HCT116 (cell line): ENCODE data around the gene OR4E1. TPM values are rescaled to one million over a fixed set of nuclear protein-coding genes. Genes with fewer than 3 reads are reported as not detected.

Experiments
- ATAC-seq: fragments of 200-7000 bp; cut with Tn5 transposase; 2 replicates; pipeline ENCODE4 v1.9.1; 2020; ENCODE audit warnings: mild to moderate bottlenecking, moderate library complexity
- BruUV-seq: library from RNA; stranded (reverse); fragments of 400-500 nt; replicated peaks from 2 replicates; lab custom pipeline; 2021; lab: Mats Ljungman, UMichigan
- CTCF ChIA-PET: fragments of 300-600 bp; sonication (Branson Sonifier 250); formaldehyde crosslinking; loops from one replicate; lab custom pipeline; 2021; ENCODE audit warnings: antibody characterized with exemption; lab: Charles Lee
- POLR2A ChIA-PET: fragments of 300-600, 350-600 bp; sonication (Branson Sonifier 250); formaldehyde crosslinking; loops from one replicate; lab custom pipeline; 2021; ENCODE audit warnings: antibody characterized with exemption; lab: Charles Lee
- RAD21 ChIA-PET, 2 experiments: fragments of 300-600 bp; sonication (Branson Sonifier 250); formaldehyde crosslinking; loops; one replicate each; lab custom pipeline; 2023; ENCODE audit warnings: low total read pairs in 2 of 2; ENCODE audit not compliant: uncharacterized antibody in 2 of 2, unreplicated experiment in 2 of 2, low non-redundant PET in 1 of 2; lab: Charles Lee
- DNase-seq: peaks from one replicate; pipeline ENCODE4 v3.0.0-alpha.2; 2010; ENCODE audit warnings: low read depth, low spot score
- H2AFZ ChIP-seq: fragments of 200-600 bp; shearing (Covaris generic), sonication (generic); 2 replicates; pipeline ENCODE4 v1.6.1; 2017; ENCODE audit warnings: low read depth, mixed run types, mixed read lengths, antibody characterized with exemption, low read length; ENCODE audit not compliant: poor library complexity, severe bottlenecking
- H3K27ac ChIP-seq: 2 replicates; pipeline ENCODE4 v1.5.1; 2012; ENCODE audit warnings: low read depth, low read length
- H3K27me3 ChIP-seq: fragments of 200-600 bp; sonication (generic); 2 replicates; pipeline ENCODE4 v1.6.1; 2016; ENCODE audit warnings: mixed run types, low read length, mixed read lengths; ENCODE audit not compliant: insufficient read depth
- H3K36me3 ChIP-seq, 2 experiments: fragments of 200-500 bp in 1 of 2; fragments of 200-600 bp in 1 of 2; sonication (Bioruptor generic) in 1 of 2; sonication (generic) in 1 of 2; 2 replicates each; pipeline versions ENCODE4 v1.5.1 to v1.6.1; 2014 to 2016; ENCODE audit warnings: low read length in 2 of 2, inconsistent platforms in 1 of 2, mixed read lengths in 1 of 2, mixed run types in 1 of 2; ENCODE audit not compliant: insufficient read depth in 2 of 2, control insufficient read depth in 1 of 2
- H3K4me1 ChIP-seq, 2 experiments: fragments of 200-600 bp in 1 of 2; sonication (generic) in 1 of 2; 2 replicates each; pipeline versions ENCODE4 v1.5.1 to v1.6.1; 2012 to 2017; ENCODE audit warnings: low read length in 2 of 2, inconsistent platforms in 1 of 2, mild to moderate bottlenecking in 1 of 2, mixed read lengths in 1 of 2, mixed run types in 1 of 2, moderate library complexity in 1 of 2; ENCODE audit not compliant: insufficient read depth in 2 of 2, control insufficient read depth in 1 of 2
- H3K4me2 ChIP-seq: fragments of 200-600 bp; sonication (generic); 2 replicates; pipeline ENCODE4 v1.6.1; 2017; ENCODE audit warnings: mixed run types, low read length, mixed read lengths
- H3K4me3 ChIP-seq, 2 experiments: fragments of 200-600 bp in 1 of 2; sonication (generic) in 1 of 2; replicated peaks in 1 of 2; 2 replicates each; pipeline ENCODE4 v1.5.1; 2011 to 2016; ENCODE audit warnings: low read length in 2 of 2, control low read depth in 1 of 2, low read depth in 1 of 2, mild to moderate bottlenecking in 1 of 2, mixed read lengths in 1 of 2, mixed run types in 1 of 2
- H3K79me2 ChIP-seq: fragments of 200-600 bp; sonication (generic); 2 replicates; pipeline ENCODE4 v1.6.1; 2017; ENCODE audit warnings: mild to moderate bottlenecking, mixed run types, low read length, moderate library complexity, mixed read lengths; ENCODE audit not compliant: insufficient read depth
- H3K9ac ChIP-seq: fragments of 200-600 bp; sonication (generic); 2 replicates; pipeline ENCODE4 v1.6.1; 2016; ENCODE audit warnings: low read length, mixed read lengths
- H3K9me2 ChIP-seq: fragments of 200-600 bp; sonication (generic), shearing (Covaris generic); 2 replicates; pipeline ENCODE4 v1.6.1; 2017; ENCODE audit warnings: mixed run types, mild to moderate bottlenecking, moderate library complexity; ENCODE audit not compliant: insufficient read depth
- H3K9me3 ChIP-seq, 2 experiments: fragments of 200-500 bp in 1 of 2; fragments of 200-600 bp in 1 of 2; sonication (Bioruptor generic) in 1 of 2; sonication (generic) in 1 of 2; 2 replicates each; pipeline ENCODE4 v1.6.1; 2014 to 2017; ENCODE audit warnings: low read length in 2 of 2, mixed read lengths in 2 of 2, inconsistent platforms in 1 of 2, low read depth in 1 of 2, mild to moderate bottlenecking in 1 of 2, mixed run types in 1 of 2, moderate library complexity in 1 of 2; ENCODE audit not compliant: control insufficient read depth in 1 of 2, insufficient read depth in 1 of 2
- H4K20me1 ChIP-seq: fragments of 200-600 bp; sonication (generic), shearing (Covaris generic); 2 replicates; pipeline ENCODE4 v1.6.1; 2017; ENCODE audit warnings: mixed run types, mild to moderate bottlenecking, moderate library complexity; ENCODE audit not compliant: insufficient read depth
- ELF1 ChIP-seq: IDR thresholded peaks from 2 replicates; pipeline ENCODE4 v1.6.1; 2012; ENCODE audit warnings: low read depth, borderline replicate concordance
- EZH2phosphoT487 ChIP-seq: fragments of 200-600 bp; IDR thresholded peaks from 2 replicates; pipeline ENCODE4 v1.6.1; 2018; ENCODE audit warnings: antibody characterized with exemption, borderline replicate concordance
- FOSL1 ChIP-seq: IDR thresholded peaks from 2 replicates; pipeline ENCODE4 v1.6.1; 2012; ENCODE audit warnings: low read depth
- JUND ChIP-seq: IDR thresholded peaks from 2 replicates; pipeline ENCODE4 v1.6.1; 2012
- MAX ChIP-seq: IDR thresholded peaks from 2 replicates; pipeline ENCODE4 v1.6.1; 2012
- POLR2A ChIP-seq: IDR thresholded peaks from 2 replicates; pipeline ENCODE4 v1.7.0; 2011; ENCODE audit warnings: borderline replicate concordance; ENCODE audit not compliant: insufficient read depth, insufficient read length; ENCODE audit errors: extremely low read depth
- POLR2AphosphoS5 ChIP-seq: IDR thresholded peaks from 2 replicates; pipeline ENCODE4 v1.6.1; 2011; ENCODE audit warnings: mild to moderate bottlenecking, low read depth, low read length, moderate library complexity
- RAD21 ChIP-seq: IDR thresholded peaks from 2 replicates; pipeline ENCODE4 v1.6.1; 2012; ENCODE audit warnings: low read depth, mild to moderate bottlenecking
- SIN3A ChIP-seq: IDR thresholded peaks from 2 replicates; pipeline ENCODE4 v1.6.1; 2012; ENCODE audit warnings: low read depth
- SP1 ChIP-seq: IDR thresholded peaks from 2 replicates; pipeline ENCODE4 v1.6.1; 2012; ENCODE audit warnings: low read depth
- SRF ChIP-seq: IDR thresholded peaks from 2 replicates; pipeline ENCODE4 v1.6.1; 2012; ENCODE audit warnings: low read depth
- TCF7L2 ChIP-seq: IDR thresholded peaks from 2 replicates; pipeline ENCODE4 v1.7.0; 2011; ENCODE audit warnings: borderline replicate concordance, inconsistent platforms; ENCODE audit not compliant: insufficient read depth, insufficient read length; ENCODE audit errors: extremely low read depth
- YY1 ChIP-seq: IDR thresholded peaks from 2 replicates; pipeline ENCODE4 v1.6.1; 2011; ENCODE audit warnings: low read length, low read depth, moderate library complexity, mild to moderate bottlenecking; ENCODE audit not compliant: insufficient replicate concordance; ENCODE audit errors: extremely low read depth
- ZFX ChIP-seq: fragments of 450-650 bp; IDR thresholded peaks from 2 replicates; pipeline ENCODE4 v1.6.1; 2017
- ZNF274 ChIP-seq: fragments of 200-500 bp; sonication (Bioruptor generic); IDR thresholded peaks from 2 replicates; pipeline ENCODE4 v1.6.1; 2014; ENCODE audit warnings: mild to moderate bottlenecking, low read depth, low read length, inconsistent platforms
- intact Hi-C: fragments of 100-400 bp; cut with micrococcal nuclease; formaldehyde crosslinking; loops from 2 replicates; pipeline ENCODE4 v1.10.0; 2022
- total RNA-seq: library from RNA; stranded (reverse); gene quantifications from one replicate; pipeline ENCODE4 v1.2.1, GENCODE V29; 2021; ENCODE audit not compliant: unreplicated experiment
- TF ChIP-seq, protein P1 (sequence below): IDR thresholded peaks from 2 replicates; pipeline ENCODE4 v1.6.1; 2011; ENCODE audit warnings: mild to moderate bottlenecking, low read length, moderate library complexity; ENCODE audit not compliant: insufficient replicate concordance; ENCODE audit errors: extremely low read depth

OR4E1 gene
- total RNA-seq, 1 experiment from 2014 or later, result not detected

- ChIA-PET CTCF (interaction anchor here (0.7 kb wide), 1 partner anchor 232 kb away, joined by 3 read pairs; no protein-coding TSS in a partner anchor), POLR2A (no interaction called here), RAD21 (no interaction called here)
- H3K9me3 ChIP-seq, result no peaks in the 10 kb centered on the region
- TF ChIP-seq ZFX, result no peak
- TF ChIP-seq POLR2AphosphoS5, result no peak
- TF ChIP-seq, protein P1, sequence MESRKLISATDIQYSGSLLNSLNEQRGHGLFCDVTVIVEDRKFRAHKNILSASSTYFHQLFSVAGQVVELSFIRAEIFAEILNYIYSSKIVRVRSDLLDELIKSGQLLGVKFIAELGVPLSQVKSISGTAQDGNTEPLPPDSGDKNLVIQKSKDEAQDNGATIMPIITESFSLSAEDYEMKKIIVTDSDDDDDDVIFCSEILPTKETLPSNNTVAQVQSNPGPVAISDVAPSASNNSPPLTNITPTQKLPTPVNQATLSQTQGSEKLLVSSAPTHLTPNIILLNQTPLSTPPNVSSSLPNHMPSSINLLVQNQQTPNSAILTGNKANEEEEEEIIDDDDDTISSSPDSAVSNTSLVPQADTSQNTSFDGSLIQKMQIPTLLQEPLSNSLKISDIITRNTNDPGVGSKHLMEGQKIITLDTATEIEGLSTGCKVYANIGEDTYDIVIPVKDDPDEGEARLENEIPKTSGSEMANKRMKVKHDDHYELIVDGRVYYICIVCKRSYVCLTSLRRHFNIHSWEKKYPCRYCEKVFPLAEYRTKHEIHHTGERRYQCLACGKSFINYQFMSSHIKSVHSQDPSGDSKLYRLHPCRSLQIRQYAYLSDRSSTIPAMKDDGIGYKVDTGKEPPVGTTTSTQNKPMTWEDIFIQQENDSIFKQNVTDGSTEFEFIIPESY, result no peak
- TF ChIP-seq ZNF274, result no peak
- no peak overlapping the region for H3K9ac ChIP-seq
- DNase-seq, result no peak
- H2AFZ ChIP-seq, result no peak overlapping the region
- no peak overlapping the region for H3K4me3 ChIP-seq
- no peak for ATAC-seq
- no TSS peak for BruUV-seq
- H3K36me3 ChIP-seq, result no peaks in the 10 kb centered on the region
- H3K4me1 ChIP-seq, result no peaks in the 10 kb centered on the region
- H3K9me2 ChIP-seq, result no peaks in the 10 kb centered on the region
- no peaks in the 10 kb centered on the region for H4K20me1 ChIP-seq
- H3K27ac ChIP-seq, result no peak overlapping the region
- peaks cover 43% of the 10 kb centered on the region for H3K27me3 ChIP-seq
- H3K79me2 ChIP-seq, result no peaks in the 10 kb centered on the region
- no peak overlapping the region for H3K4me2 ChIP-seq
- intact Hi-C loops, result no loop called here
Observed at GRCh38 chr14:21672116-21672515, 1.5 kb downstream of the OR4E1 start.

- Histone ChIP-seq H3K9me3 (no peaks in the 10 kb centered on the region), H2AFZ (no peak overlapping the region), H3K9ac (no peak overlapping the region), H3K4me1 (no peaks in the 10 kb centered on the region), H3K4me3 (no peak overlapping the region), H3K36me3 (no peaks in the 10 kb centered on the region), H3K79me2 (no peaks in the 10 kb centered on the region), H3K27ac (no peak overlapping the region), H3K27me3 (peaks cover 42% of the 10 kb centered on the region), H3K9me2 (no peaks in the 10 kb centered on the region), H3K4me2 (no peak overlapping the region), H4K20me1 (no peaks in the 10 kb centered on the region)
- ChIA-PET RAD21 (no interaction called here), CTCF (no interaction called here), POLR2A (interaction anchor here (0.6 kb wide), 1 partner anchor 12 kb away, joined by 3 read pairs; no protein-coding TSS in a partner anchor)
- DNase-seq (no peak), ATAC-seq (no peak)
- intact Hi-C loops, result no loop called here
- no TSS peak for BruUV-seq
- TF ChIP-seq SIN3A (no peak), SRF (no peak), EZH2phosphoT487 (no peak), RAD21 (no peak), TCF7L2 (no peak), YY1 (no peak), FOSL1 (no peak), MAX (no peak), ZNF274 (no peak), JUND (no peak), POLR2A (no peak), SP1 (no peak), POLR2AphosphoS5 (no peak), ELF1 (no peak)
- TF ChIP-seq, protein P1, result no peak
Observed at GRCh38 chr14:21671371-21671770, 2.2 kb downstream of the OR4E1 start.
